Naive B cell (primary cell): ENCODE data around the gene KRTAP5-3. TPM values are rescaled to one million over a fixed set of nuclear protein-coding genes. Genes with fewer than 3 reads are reported as not detected.
"Not testable (repeated sequence)": the region's sequence is repeated elsewhere in the genome, so short reads cannot be mapped to it uniquely, and the experiment has no call there.

ENCODE experiments used
- ATAC-seq, 2 donors: fragments of 150-1000 bp; cut with Tn5 transposase; 2 replicates each; pipeline ENCODE4 v1.10.0; 2021; ENCODE audit warnings: low read depth in 2 of 2, mild to moderate bottlenecking in 2 of 2, moderate library complexity in 2 of 2
- DNase-seq: peaks from one replicate; pipeline ENCODE4 v3.0.0; 2022
- H3K27ac Mint-ChIP-seq, 6 donors: one replicate each; pipeline ENCODE4 v1.8.0; 2020 to 2022; ENCODE audit warnings: mild to moderate bottlenecking in 6 of 6, mixed read lengths in 6 of 6, moderate library complexity in 5 of 6, inconsistent platforms in 2 of 6
- H3K27me3 Mint-ChIP-seq, 3 donors: one replicate each; pipeline ENCODE4 v1.8.0; 2021 to 2022; ENCODE audit warnings: mixed read lengths in 3 of 3, mild to moderate bottlenecking in 1 of 3
- H3K36me3 Mint-ChIP-seq, 2 donors: one replicate each; pipeline ENCODE4 v1.8.0; 2020 to 2022; ENCODE audit warnings: mixed read lengths in 2 of 2, inconsistent platforms in 1 of 2, mild to moderate bottlenecking in 1 of 2
- H3K4me1 Mint-ChIP-seq, 3 donors: one replicate each; pipeline ENCODE4 v1.8.0; 2020 to 2022; ENCODE audit warnings: mixed read lengths in 3 of 3, inconsistent platforms in 1 of 3, mild to moderate bottlenecking in 1 of 3, moderate library complexity in 1 of 3
- H3K4me3 Mint-ChIP-seq, 8 donors: one replicate each; pipeline ENCODE4 v1.8.0; 2020 to 2022; ENCODE audit warnings: mild to moderate bottlenecking in 8 of 8, mixed read lengths in 8 of 8, moderate library complexity in 8 of 8, inconsistent platforms in 2 of 8
- H3K9me3 Mint-ChIP-seq, 7 donors: one replicate each; pipeline ENCODE4 v1.8.0; 2020 to 2022; ENCODE audit warnings: mixed read lengths in 7 of 7, mild to moderate bottlenecking in 5 of 7, inconsistent platforms in 2 of 7, moderate library complexity in 1 of 7
- polyA plus RNA-seq, 6 donors: library from polyadenylated mRNA; unstranded; fragments of 300-500 nt; fragmentation: Illumina TruSeq; gene quantifications; one replicate each; pipeline ENCODE4 v1.2.3, GENCODE V29; 2021; ENCODE audit warnings: low read depth in 6 of 6

Gene KRTAP5-3
- polyA plus RNA-seq, 6 donors from 2014 or later = not detected

- H3K27ac Mint-ChIP-seq = peak within 1 kb of the TSS in 1 of 6 donors; percentile 67
Measured at GRCh38 chr11:1597994-1598380, 10.3 kb downstream of the KRTAP5-3 start, which contains the start of gene KRTAP5-2. Gene KRTAP5-2 (minus strand): TSS chr11:1598294. CDS start chr11:1598250, 44 bp downstream.

DNA sequence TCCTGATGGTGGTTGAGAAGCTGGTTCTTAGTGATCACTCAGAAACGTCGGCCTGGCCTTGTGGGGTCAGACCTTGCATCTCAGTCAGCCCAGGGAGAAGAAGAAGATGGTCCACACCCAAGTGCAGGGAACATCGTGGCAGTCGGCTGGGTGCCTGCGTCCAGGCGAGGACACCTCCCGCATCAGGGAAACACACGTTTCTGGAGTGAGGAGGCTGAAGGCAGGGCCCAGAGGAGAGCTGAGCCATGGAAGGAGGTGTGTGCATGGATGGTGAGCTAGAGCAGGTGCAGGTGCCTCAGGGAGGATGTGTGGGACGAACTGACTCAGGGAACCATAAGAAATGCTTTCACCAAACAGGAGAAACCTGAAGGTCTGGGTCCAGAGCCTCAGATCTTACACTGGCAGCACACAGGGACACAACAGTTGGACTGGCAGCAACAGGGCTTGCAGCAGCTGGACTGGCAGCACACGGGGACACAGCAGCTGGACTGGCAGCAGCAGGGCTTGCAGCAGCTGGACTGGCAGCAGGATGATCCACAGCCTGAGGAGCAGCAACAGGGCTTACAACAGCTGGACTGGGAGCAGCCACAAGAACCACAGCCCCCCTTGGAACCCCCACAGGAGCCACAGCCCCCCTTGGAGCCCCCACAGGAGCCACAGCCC, 10.8 kb downstream of the KRTAP5-3 start:
- no peak overlapping the region for H3K27ac Mint-ChIP-seq

More at GRCh38 chr11:1597994-1598380, 10.3 kb downstream of the KRTAP5-3 start, which contains the start of gene KRTAP5-2:
- Mint-ChIP-seq H3K36me3 (no peaks in the 10 kb centered on the region), H3K4me3 (no peak within 1 kb of the TSS), H3K4me1 (peaks cover 0 to 6% (median 6%) of the 10 kb centered on the region in 3 donors), H3K27me3 (peaks cover 49 to 60% (median 51%) of the 10 kb centered on the region in 3 donors), H3K9me3 (peaks cover 0 to 2% (median 0%) of the 10 kb centered on the region in 7 donors)
- no peak for ATAC-seq
- DNase-seq = no peak

GRCh38 chr11:1596576-1597121, 11.6 kb downstream of the KRTAP5-3 start:
- not testable (repeated sequence) for H3K9me3 Mint-ChIP-seq, H3K36me3 Mint-ChIP-seq, H3K4me3 Mint-ChIP-seq, H3K27ac Mint-ChIP-seq, H3K4me1 Mint-ChIP-seq, DNase-seq, ATAC-seq
- peaks cover 47 to 70% (median 50%) of the 10 kb centered on the region in 3 donors for H3K27me3 Mint-ChIP-seq

More for the DNA sequence above, 10.8 kb downstream of the KRTAP5-3 start:
- ATAC-seq (no peak), DNase-seq (no peak)
- H3K4me1 Mint-ChIP-seq = peaks cover 0 to 6% (median 6%) of the 10 kb centered on the region in 3 donors
- H3K4me3 Mint-ChIP-seq = no peak overlapping the region
- H3K27me3 Mint-ChIP-seq = peaks cover 51 to 65% (median 52%) of the 10 kb centered on the region in 3 donors
- H3K36me3 Mint-ChIP-seq = no peaks in the 10 kb centered on the region
- H3K9me3 Mint-ChIP-seq = peaks cover 0 to 2% (median 0%) of the 10 kb centered on the region in 7 donors

DNA sequence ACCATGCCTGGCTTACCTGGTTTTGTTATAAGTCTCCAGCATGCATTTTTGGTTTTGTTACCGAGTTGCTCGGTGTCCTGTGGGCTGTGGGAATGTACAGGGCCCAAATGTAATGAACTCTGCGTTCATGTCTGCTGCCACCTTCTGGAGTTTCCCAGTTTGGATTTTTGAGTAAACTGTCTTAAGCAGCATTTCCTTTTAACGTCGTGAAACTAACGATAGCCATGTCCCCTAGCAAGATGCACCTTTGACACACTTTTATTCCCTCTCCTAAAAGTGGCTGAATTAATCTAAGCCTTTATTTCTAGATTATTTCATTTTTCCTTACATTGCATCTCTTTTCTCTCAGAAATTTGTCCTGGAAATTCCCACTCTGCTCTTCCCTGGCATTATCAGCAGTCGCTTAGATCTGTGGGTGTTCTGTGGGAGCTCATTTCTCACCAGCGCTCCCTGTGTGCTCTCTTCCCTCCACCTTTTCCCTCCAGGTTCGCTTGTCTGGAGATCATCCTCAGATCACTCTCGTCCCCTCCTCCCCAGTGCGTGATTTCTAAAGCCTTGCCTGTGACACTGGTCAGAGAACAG, 12.2 kb downstream of the KRTAP5-3 start:
- not testable (repeated sequence) for H3K27ac Mint-ChIP-seq, H3K4me1 Mint-ChIP-seq, H3K4me3 Mint-ChIP-seq, H3K36me3 Mint-ChIP-seq, H3K9me3 Mint-ChIP-seq, DNase-seq, ATAC-seq
- peaks cover 51 to 70% (median 53%) of the 10 kb centered on the region in 3 donors for H3K27me3 Mint-ChIP-seq

DNA sequence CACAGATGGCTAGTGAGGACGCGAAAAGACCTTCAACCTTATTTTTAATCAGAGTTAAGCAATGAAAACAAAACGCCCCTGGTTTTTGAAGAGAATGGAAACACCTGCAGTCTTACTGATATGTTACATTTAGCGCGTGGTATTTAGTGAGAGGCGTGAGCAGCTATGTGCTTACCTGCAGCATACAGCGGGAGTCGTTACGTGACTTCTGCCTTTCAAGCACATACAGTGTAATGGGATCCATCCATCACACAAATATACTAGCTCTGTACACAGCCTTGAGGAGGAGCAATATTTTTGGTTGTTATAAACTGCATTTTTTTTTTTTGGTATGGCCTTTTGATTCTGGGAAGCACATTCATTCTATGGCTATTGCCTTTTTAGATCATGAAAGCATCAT, 15.6 kb downstream of the KRTAP5-3 start:
- DNase-seq (no peak), ATAC-seq (no peak)
- Mint-ChIP-seq H3K36me3 (peaks cover 0 to 5% of the 10 kb centered on the region in 2 donors), H3K4me3 (no peak overlapping the region), H3K27me3 (peaks cover 38 to 60% (median 59%) of the 10 kb centered on the region in 3 donors), H3K9me3 (peaks cover 0 to 13% (median 3%) of the 10 kb centered on the region in 7 donors), H3K4me1 (peaks cover 8 to 12% (median 12%) of the 10 kb centered on the region in 3 donors), H3K27ac (no peak overlapping the region)

GRCh38 chr11:1589996-1590395, 18.3 kb downstream of the KRTAP5-3 start:
- Mint-ChIP-seq H3K27me3 (peaks cover 32 to 51% (median 41%) of the 10 kb centered on the region in 3 donors), H3K4me3 (peak overlapping the region in 3 of 8 donors; percentile 24 to 39 (median 30)), H3K36me3 (peaks cover 0 to 5% of the 10 kb centered on the region in 2 donors)

GRCh38 chr11:1589191-1589963, 18.9 kb downstream of the KRTAP5-3 start:
- not testable (repeated sequence) for DNase-seq, H3K36me3 Mint-ChIP-seq
- ATAC-seq = peak; percentile 54 to 72
- H3K27ac Mint-ChIP-seq = peak overlapping the region in 3 of 6 donors; percentile 48 to 59 (median 59)
- H3K4me3 Mint-ChIP-seq = peak overlapping the region in 7 of 8 donors; percentile 38 to 89 (median 70)
- H3K4me1 Mint-ChIP-seq = peaks cover 7 to 12% (median 8%) of the 10 kb centered on the region in 3 donors
- peaks cover 0 to 15% (median 3%) of the 10 kb centered on the region in 7 donors for H3K9me3 Mint-ChIP-seq
- peaks cover 32 to 49% (median 39%) of the 10 kb centered on the region in 3 donors for H3K27me3 Mint-ChIP-seq

More at GRCh38 chr11:1589996-1590395, 18.3 kb downstream of the KRTAP5-3 start:
- peaks cover 7 to 12% (median 8%) of the 10 kb centered on the region in 3 donors for H3K4me1 Mint-ChIP-seq
- H3K9me3 Mint-ChIP-seq = peaks cover 0 to 15% (median 3%) of the 10 kb centered on the region in 7 donors
- DNase-seq = no peak
- ATAC-seq = no peak
- no peak overlapping the region for H3K27ac Mint-ChIP-seq

DNA sequence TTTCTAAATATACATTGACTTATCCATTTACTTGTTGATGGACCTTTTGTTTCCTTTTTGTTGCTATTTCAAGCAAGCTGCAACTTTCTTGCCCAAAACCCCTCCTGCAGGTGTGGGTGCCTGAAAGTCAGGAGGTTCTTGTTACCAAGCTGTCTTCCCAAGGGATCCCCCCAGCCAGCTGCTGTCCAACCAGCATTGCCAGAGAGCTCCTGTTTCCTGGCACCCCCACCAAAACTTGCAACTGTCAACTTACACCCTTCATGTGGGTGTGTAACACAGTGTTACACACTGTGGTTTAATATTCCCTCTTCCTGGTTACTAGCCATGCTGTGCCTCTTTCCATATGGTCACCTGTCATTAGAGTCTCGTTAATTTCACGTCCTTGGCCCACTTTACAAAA, 21.6 kb downstream of the KRTAP5-3 start:
- Mint-ChIP-seq H3K9me3 (peaks cover 0 to 15% (median 7%) of the 10 kb centered on the region in 7 donors), H3K4me1 (peaks cover 6 to 8% (median 7%) of the 10 kb centered on the region in 3 donors), H3K27ac (no peak overlapping the region), H3K4me3 (peak overlapping the region in 1 of 8 donors; percentile 25), H3K27me3 (peaks cover 24 to 53% (median 48%) of the 10 kb centered on the region in 3 donors), H3K36me3 (peaks cover 0 to 5% of the 10 kb centered on the region in 2 donors)
- ATAC-seq (no peak), DNase-seq (no peak)

GRCh38 chr11:1584661-1585370, 23.4 kb downstream of the KRTAP5-3 start, which contains the start of gene KRTAP5-1:
Gene KRTAP5-1 (minus strand): TSS chr11:1585283. CDS start chr11:1585249, 34 bp downstream.
- H3K36me3 Mint-ChIP-seq, H3K4me1 Mint-ChIP-seq, DNase-seq, H3K4me3 Mint-ChIP-seq, ATAC-seq: not testable (repeated sequence)
- peaks cover 28 to 50% (median 42%) of the 10 kb centered on the region in 3 donors for H3K27me3 Mint-ChIP-seq
- H3K27ac Mint-ChIP-seq = peak within 1 kb of the TSS in 1 of 6 donors; percentile 63
- H3K9me3 Mint-ChIP-seq = peaks cover 0 to 14% (median 8%) of the 10 kb centered on the region in 7 donors

GRCh38 chr11:1582909-1583308, 25.4 kb downstream of the KRTAP5-3 start:
- Mint-ChIP-seq H3K36me3 (peaks cover 0 to 13% of the 10 kb centered on the region in 2 donors), H3K9me3 (peaks cover 5 to 19% (median 15%) of the 10 kb centered on the region in 7 donors), H3K27me3 (peaks cover 26 to 66% (median 37%) of the 10 kb centered on the region in 3 donors)
- not testable (repeated sequence) for ATAC-seq, H3K4me1 Mint-ChIP-seq, H3K4me3 Mint-ChIP-seq, DNase-seq, H3K27ac Mint-ChIP-seq

- Mint-ChIP-seq H3K9me3 (peaks cover 5 to 19% (median 15%) of the 10 kb centered on the region in 7 donors), H3K4me3 (no peak overlapping the region), H3K27ac (no peak overlapping the region), H3K36me3 (peaks cover 0 to 14% of the 10 kb centered on the region in 2 donors), H3K27me3 (peaks cover 25 to 57% (median 37%) of the 10 kb centered on the region in 3 donors), H3K4me1 (no peaks in the 10 kb centered on the region)
- DNase-seq (no peak), ATAC-seq (no peak)
Measured at GRCh38 chr11:1581976-1582375, 26.3 kb downstream of the KRTAP5-3 start.

GRCh38 chr11:1576825-1577224, 31.4 kb downstream of the KRTAP5-3 start:
- Mint-ChIP-seq H3K36me3 (peaks cover 0 to 14% of the 10 kb centered on the region in 2 donors), H3K4me1 (peaks cover 6 to 13% (median 10%) of the 10 kb centered on the region in 3 donors), H3K27me3 (peaks cover 17 to 46% (median 25%) of the 10 kb centered on the region in 3 donors), H3K9me3 (peaks cover 5 to 17% (median 13%) of the 10 kb centered on the region in 7 donors), H3K27ac (no peak overlapping the region), H3K4me3 (peak overlapping the region in 1 of 8 donors; percentile 75)
- ATAC-seq (no peak), DNase-seq (no peak)
